Brain pericyte (primary cell): Measurements from ENCODE around the gene MT1A.
"Not testable (repeated sequence)": the region's sequence is repeated elsewhere in the genome, so short reads cannot be mapped to it uniquely, and the experiment has no call there.

Experiments used
- DNase-seq: peaks from one replicate; pipeline ENCODE4 v3.0.0-alpha.2; 2012; ENCODE audit warnings: low read depth, low spot score

MT1A gene

GRCh38 chr16:56610017-56610608, 28.4 kb upstream of the MT1A start:
- DNase-seq: peak; percentile 63

GRCh38 chr16:56610609-56611111, 27.8 kb upstream of the MT1A start:
- DNase-seq: no peak

- no peak for DNase-seq
These were observed 27.1 kb upstream of the MT1A start for GRCh38 chr16:56611281-56611833.

GRCh38 chr16:56613706-56614105, 24.8 kb upstream of the MT1A start:
- DNase-seq: no peak

GRCh38 chr16:56614549-56614991, 23.9 kb upstream of the MT1A start:
- DNase-seq: no peak

GRCh38 chr16:56615353-56615752, 23.1 kb upstream of the MT1A start:
- DNase-seq: no peak

GRCh38 chr16:56616608-56617211, 21.8 kb upstream of the MT1A start:
- no peak for DNase-seq

- no peak for DNase-seq
These were observed 21.0 kb upstream of the MT1A start for GRCh38 chr16:56617212-56618085.

DNA sequence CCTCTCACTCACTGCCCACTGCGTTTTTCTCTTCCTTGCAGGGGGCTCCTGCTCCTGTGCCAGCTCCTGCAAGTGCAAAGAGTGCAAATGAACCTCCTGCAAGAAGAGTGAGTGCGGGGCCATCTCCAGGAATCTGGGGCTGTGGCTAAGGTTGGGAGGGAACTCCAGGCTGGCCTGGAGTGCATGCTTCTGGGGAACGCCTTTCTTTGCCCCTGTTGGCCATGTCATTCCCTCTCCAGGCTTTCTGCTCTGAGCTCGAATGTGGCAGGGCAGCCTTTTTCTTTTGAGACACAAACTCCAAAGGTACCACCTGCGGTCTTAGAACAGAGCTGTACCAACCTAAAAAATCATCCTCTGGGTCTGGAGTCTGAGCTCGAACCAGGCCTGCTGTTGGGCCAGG, 20.3 kb upstream of the MT1A start:
- DNase-seq: no peak

- no peak for DNase-seq
These were observed 18.0 kb upstream of the MT1A start for GRCh38 chr16:56620339-56620897.

DNA sequence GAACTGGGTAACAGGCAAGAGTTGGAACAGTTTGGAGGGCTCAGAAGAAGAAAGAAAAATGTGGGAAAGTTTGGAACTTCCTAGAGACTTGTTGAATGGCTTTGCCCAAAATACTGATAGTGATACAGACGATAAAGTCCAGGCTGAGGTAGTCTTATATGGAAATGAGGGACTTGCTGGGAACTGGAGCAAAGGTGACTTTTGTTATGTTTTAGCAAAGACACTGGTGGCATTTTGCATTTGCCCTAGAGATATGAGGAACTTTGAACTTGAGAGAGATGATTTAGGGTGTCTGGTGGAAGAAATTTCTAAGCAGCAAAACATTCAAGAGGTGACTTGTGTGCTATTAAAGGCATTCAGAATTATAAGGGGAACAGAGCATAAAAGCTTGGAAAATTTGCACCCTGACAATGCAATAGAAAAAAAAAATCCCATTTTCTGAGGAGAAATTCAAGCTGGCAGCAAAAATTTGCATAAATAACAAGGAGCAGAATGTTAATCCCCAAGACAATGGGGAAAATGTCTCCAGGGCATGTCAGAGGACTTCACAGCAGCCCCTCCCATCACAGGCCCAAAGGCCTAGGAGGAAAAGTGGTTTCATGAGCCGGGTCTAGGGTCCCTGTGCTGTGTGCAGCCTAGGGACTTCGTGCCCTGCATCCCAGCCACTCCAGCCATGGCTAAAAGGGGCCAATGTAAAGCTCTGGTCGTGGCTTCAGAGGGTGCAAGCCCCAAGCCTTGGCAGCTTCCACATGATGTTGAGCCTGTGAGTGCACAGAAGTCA, 16.6 kb upstream of the MT1A start:
- not testable (repeated sequence) for DNase-seq

- not testable (repeated sequence) for DNase-seq
These were observed 15.3 kb upstream of the MT1A start for GRCh38 chr16:56623184-56623583.

GRCh38 chr16:56623637-56624036, 14.8 kb upstream of the MT1A start:
- DNase-seq: no peak

GRCh38 chr16:56625140-56625942, 13.1 kb upstream of the MT1A start, which contains the start of gene MT1E:
MT1E (plus strand) TSS chr16:56625781; CDS start chr16:56625852, 71 bp downstream.
- DNase-seq: no peak

DNA sequence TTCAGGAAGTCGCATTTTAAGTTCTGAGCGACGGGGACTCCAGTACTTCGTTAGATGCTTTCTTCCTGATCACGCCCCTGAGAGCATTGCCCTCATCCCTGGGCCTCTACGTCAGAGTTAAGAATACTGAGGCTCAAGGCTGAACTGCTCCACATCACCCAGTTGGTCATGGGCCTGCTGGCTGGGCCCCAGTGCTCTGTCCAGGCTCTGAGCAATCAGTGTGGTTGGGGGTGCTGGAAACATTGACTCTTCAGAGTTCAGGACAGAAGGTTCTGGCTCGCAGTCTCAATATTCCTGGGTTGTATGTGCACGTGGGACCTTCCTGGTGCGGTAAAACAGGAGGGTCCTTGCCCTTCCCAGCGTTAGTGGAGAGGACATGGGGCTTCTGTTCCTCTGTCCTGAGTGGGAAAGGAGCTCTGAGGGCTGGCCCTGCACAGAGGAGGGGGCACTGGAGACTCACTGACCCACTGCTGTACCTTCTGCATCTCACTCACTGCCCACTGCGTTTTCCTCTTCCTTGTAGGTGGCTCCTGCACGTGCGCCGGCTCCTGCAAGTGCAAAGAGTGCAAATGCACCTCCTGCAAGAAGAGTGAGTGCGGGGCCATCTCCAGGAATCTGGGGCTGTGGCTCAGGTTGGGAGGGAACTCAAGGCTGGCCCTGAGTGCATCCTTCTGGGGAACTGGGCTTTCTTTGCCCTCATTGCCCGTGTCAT, 12.4 kb upstream of the MT1A start:
- DNase-seq: no peak

DNA sequence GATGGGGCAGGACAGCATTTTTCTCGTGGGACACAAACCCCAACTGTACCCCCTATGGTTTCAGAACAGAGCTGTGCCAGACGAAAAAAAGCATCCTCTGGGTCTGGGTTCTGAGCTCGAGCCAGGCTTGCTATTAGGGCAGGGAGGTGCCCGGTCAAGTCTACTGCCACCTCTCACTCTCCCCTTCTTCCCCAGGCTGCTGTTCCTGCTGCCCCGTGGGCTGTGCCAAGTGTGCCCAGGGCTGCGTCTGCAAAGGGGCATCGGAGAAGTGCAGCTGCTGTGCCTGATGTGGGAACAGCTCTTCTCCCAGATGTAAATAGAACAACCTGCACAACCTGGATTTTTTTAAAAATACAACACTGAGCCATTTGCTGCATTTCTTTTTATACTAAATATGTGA, 11.8 kb upstream of the MT1A start:
- DNase-seq: no peak

DNA sequence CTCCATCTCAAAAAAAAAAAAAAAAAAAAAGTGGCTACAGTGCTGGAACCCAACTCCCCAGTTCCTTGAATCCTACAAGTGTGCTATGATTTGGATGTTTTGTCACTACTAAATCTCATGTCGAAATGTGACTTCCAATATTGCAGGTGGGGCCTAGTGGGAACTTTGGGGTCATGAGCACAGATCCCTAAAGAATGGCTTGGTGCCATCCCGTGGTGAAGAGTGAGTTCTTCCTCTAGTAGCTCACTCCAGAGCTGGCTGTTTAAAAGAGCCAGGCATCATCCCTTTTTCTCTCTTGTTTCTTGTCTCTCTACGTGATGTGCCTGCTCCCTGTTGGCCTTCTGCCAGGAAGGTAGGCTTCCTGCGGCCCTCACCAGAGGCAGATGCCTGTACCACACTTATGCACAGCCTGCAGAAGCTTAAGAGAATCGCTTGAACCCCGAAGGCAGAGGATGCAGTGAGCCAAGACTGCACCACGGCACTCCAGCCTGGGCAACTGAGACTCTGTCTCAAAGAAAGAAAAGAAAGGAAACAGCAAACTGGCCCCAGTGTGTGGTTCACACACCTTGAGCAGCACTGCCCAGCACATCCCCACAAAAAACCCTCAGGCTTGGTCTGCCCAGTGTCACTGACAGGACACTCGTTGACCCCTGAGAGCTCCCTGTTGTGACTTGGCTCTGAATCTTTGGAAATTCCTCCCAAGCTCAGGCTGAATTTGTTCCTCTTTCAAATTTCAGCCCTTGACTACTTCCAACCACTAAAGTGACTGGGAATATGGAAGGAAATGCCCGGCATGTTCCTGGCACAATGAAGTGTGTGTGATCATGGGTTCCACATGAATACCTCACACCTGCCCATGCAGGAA, 9.7 kb upstream of the MT1A start:
- no peak for DNase-seq

DNA sequence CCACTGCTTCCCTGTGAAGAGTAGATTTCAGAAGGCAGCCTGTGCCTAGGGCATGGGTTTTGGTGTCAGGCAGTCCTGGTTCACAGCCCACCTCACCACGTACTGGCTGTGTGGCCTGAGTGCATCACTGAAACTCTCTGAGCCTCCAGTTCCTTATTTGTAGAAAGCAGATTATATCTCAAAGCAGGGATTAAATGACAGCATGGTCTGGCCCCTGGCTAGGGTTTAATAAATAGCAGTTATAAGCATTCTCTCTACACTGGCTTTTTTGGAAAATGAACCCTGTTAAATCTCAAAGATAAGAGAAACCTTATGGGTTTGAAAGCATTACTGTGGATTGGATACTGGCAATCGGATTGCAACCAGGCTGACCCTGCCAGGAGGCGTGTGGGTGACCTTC, 8.9 kb upstream of the MT1A start:
- DNase-seq: no peak

DNA sequence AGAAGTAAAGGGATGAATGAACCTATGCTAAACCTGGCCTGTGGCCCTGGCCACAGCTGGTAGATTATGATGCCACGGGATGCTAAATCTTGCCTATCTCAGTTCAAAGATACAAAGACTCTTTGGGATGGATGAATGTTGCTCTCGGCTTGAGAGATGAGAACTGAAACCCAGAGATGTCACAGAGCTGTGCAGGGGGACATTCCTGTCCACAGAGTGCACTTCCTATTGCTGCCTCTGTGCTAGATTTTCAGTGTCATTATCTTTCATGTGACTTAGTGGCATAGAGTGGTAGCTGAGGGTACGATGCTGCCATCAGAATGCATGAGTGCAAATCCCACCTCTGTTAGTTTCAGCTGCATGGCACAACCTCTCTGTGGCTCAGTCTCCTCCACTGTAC, 8.3 kb upstream of the MT1A start:
- DNase-seq: no peak
